KMS-11 (cell line): ENCODE data around the gene KAZN.

Experiments
- H2AFZ ChIP-seq: fragments of 200-600 bp; sonication (generic); 2 replicates; pipeline ENCODE4 v1.6.1; 2016; ENCODE audit warnings: antibody characterized with exemption, mixed run types, low read depth
- H3K27ac ChIP-seq: fragments of 200-600 bp; sonication (generic); 2 replicates; pipeline ENCODE4 v1.6.1; 2016; ENCODE audit warnings: mild to moderate bottlenecking, mixed run types
- H3K27me3 ChIP-seq: fragments of 200-600 bp; sonication (generic); 2 replicates; pipeline ENCODE4 v1.6.1; 2017; ENCODE audit warnings: mild to moderate bottlenecking, low read depth, mixed run types, moderate library complexity; ENCODE audit not compliant: insufficient read depth
- H3K36me3 ChIP-seq: fragments of 200-600 bp; sonication (generic); 2 replicates; pipeline ENCODE4 v1.6.1; 2017; ENCODE audit warnings: mild to moderate bottlenecking, mixed run types; ENCODE audit not compliant: insufficient read depth
- H3K4me1 ChIP-seq: fragments of 200-600 bp; sonication (generic); 2 replicates; pipeline ENCODE4 v1.6.1; 2016; ENCODE audit warnings: mild to moderate bottlenecking, low read depth, mixed run types; ENCODE audit not compliant: poor library complexity, severe bottlenecking
- H3K4me2 ChIP-seq: fragments of 200-600 bp; sonication (generic); 2 replicates; pipeline ENCODE4 v1.7.0; 2016; ENCODE audit warnings: mild to moderate bottlenecking, mixed run types
- H3K4me3 ChIP-seq: fragments of 200-600 bp; sonication (generic); IDR thresholded peaks from 2 replicates; pipeline ENCODE4 v1.6.1; 2017; ENCODE audit warnings: low read depth, low read length, mixed read lengths; ENCODE audit not compliant: insufficient read depth
- H3K79me2 ChIP-seq: fragments of 200-600 bp; sonication (generic); 2 replicates; pipeline ENCODE4 v1.6.1; 2016; ENCODE audit warnings: low read depth, mixed run types; ENCODE audit not compliant: insufficient read depth
- H3K9ac ChIP-seq: fragments of 200-600 bp; sonication (generic); 2 replicates; pipeline ENCODE4 v1.6.1; 2016; ENCODE audit warnings: mild to moderate bottlenecking, mixed run types
- H4K20me1 ChIP-seq: fragments of 200-600 bp; sonication (generic); 2 replicates; pipeline ENCODE4 v1.6.1; 2016; ENCODE audit warnings: mild to moderate bottlenecking, mixed run types; ENCODE audit not compliant: insufficient read depth
- TF ChIP-seq, protein P1 (sequence below): fragments of 200-600 bp; sonication (generic); conservative IDR thresholded peaks from 2 replicates; pipeline ENCODE4 v1.6.1; 2017; ENCODE audit warnings: low read depth, mild to moderate bottlenecking, antibody characterized with exemption, low read length, moderate library complexity, mixed read lengths

The KAZN gene

DNA sequence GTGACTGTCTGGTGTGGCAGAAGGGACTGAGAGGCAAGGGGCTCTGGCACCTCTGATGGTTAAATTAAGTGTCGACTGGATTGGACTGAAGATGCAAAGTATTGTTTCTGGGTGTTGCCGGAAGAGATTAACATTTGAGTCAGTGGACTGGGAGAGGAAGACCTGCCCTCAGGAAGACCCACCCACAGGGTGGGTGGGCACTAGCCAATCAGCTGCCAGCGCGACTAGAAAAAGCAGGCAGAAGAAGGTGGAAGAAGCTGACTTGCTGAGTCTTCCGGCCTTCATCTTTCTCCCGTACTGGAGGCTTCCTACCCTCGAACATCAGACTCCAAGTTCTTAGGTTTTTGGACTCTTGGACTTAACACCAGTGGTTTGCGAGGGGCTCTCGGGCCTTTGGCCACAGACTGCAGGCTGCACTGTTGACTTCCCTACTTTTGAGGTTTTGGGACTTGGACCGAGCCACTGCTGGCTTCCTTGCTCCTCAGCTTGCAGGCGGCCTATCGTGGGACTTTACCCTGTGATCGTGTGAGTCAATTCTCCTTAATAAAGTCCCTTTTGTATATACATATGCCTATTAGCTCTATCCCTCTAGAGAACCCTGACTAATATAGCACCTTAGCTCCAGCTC is 79.6 kb downstream of the KAZN start:
- no peak overlapping the region for H3K9ac ChIP-seq
- TF ChIP-seq, protein P1, sequence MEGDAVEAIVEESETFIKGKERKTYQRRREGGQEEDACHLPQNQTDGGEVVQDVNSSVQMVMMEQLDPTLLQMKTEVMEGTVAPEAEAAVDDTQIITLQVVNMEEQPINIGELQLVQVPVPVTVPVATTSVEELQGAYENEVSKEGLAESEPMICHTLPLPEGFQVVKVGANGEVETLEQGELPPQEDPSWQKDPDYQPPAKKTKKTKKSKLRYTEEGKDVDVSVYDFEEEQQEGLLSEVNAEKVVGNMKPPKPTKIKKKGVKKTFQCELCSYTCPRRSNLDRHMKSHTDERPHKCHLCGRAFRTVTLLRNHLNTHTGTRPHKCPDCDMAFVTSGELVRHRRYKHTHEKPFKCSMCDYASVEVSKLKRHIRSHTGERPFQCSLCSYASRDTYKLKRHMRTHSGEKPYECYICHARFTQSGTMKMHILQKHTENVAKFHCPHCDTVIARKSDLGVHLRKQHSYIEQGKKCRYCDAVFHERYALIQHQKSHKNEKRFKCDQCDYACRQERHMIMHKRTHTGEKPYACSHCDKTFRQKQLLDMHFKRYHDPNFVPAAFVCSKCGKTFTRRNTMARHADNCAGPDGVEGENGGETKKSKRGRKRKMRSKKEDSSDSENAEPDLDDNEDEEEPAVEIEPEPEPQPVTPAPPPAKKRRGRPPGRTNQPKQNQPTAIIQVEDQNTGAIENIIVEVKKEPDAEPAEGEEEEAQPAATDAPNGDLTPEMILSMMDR, result no peak
- no peaks in the 10 kb centered on the region for H3K36me3 ChIP-seq
- H3K4me1 ChIP-seq, result no peaks in the 10 kb centered on the region
- H3K4me3 ChIP-seq, result no peak overlapping the region
- H3K4me2 ChIP-seq, result no peak overlapping the region
- H3K79me2 ChIP-seq, result no peaks in the 10 kb centered on the region
- no peaks in the 10 kb centered on the region for H4K20me1 ChIP-seq
- no peak overlapping the region for H3K27ac ChIP-seq
- no peak overlapping the region for H2AFZ ChIP-seq
- no peaks in the 10 kb centered on the region; the same call in 1 of the 2 replicates for H3K27me3 ChIP-seq

GRCh38 chr1:14679027-14679688 is 80.7 kb downstream of the KAZN start:
- Histone ChIP-seq H3K9ac (no peak overlapping the region), H3K4me1 (no peaks in the 10 kb centered on the region), H3K36me3 (no peaks in the 10 kb centered on the region), H3K79me2 (no peaks in the 10 kb centered on the region), H3K4me3 (no peak overlapping the region), H3K27me3 (no peaks in the 10 kb centered on the region; the same call in 1 of the 2 replicates), H2AFZ (no peak overlapping the region), H4K20me1 (no peaks in the 10 kb centered on the region), H3K27ac (no peak overlapping the region), H3K4me2 (no peak overlapping the region)
- TF ChIP-seq, protein P1, result no peak

- Histone ChIP-seq H3K4me1 (no peaks in the 10 kb centered on the region), H3K36me3 (no peaks in the 10 kb centered on the region), H3K4me2 (no peak overlapping the region), H3K9ac (no peak overlapping the region), H3K4me3 (no peak overlapping the region), H3K27ac (no peak overlapping the region), H4K20me1 (no peaks in the 10 kb centered on the region), H3K27me3 (no peaks in the 10 kb centered on the region; the same call in 1 of the 2 replicates), H2AFZ (no peak overlapping the region), H3K79me2 (no peaks in the 10 kb centered on the region)
- TF ChIP-seq, protein P1, result no peak
These were observed 82.7 kb downstream of the KAZN start for GRCh38 chr1:14681182-14681581.

DNA sequence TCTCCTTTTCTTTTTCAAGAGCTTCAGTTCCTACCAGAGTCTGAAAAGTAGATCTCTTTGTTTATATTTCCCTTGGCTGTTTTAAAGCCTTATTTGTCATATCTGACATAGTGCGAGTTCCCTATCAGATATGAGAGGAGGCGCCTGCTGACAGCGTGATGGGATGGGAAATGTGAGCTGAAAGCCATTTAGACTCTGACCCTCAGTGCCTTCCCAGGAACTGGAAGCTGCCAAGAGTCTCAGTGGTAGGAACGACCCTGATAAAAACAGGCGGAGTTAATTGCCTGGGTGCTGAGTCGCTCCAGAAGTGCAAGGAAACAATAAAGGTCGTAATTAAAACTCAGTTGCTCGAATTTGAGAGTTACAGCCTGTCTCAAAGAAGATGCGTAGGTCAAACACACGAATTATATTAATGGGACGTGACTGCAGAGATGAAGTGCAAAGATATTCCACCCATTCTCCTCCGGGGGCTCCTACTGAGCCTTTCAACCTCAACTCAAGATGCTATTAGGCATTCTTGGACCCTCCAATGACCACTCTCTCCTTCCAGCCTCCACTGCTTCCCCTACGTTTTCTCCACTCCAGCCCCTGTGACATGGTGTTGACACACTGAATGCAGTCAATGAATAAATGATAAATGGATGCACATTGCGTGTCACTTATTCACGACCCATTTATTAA is 84.6 kb downstream of the KAZN start:
- H4K20me1 ChIP-seq, result no peaks in the 10 kb centered on the region
- no peak overlapping the region for H2AFZ ChIP-seq
- no peak overlapping the region for H3K9ac ChIP-seq
- no peak overlapping the region for H3K27ac ChIP-seq
- no peak overlapping the region for H3K4me2 ChIP-seq
- H3K79me2 ChIP-seq, result no peaks in the 10 kb centered on the region
- no peak overlapping the region for H3K4me3 ChIP-seq
- no peaks in the 10 kb centered on the region for H3K36me3 ChIP-seq
- H3K27me3 ChIP-seq, result no peaks in the 10 kb centered on the region; the same call in 1 of the 2 replicates
- TF ChIP-seq, protein P1, result no peak
- no peaks in the 10 kb centered on the region for H3K4me1 ChIP-seq
